HCT116 (cell line): ENCODE data around the gene ERBIN.
"Not testable (repeated sequence)": the region's sequence is repeated elsewhere in the genome, so short reads cannot be mapped to it uniquely, and the experiment has no call there.

Experiments
- EZH2 ChIP-seq: fragments of 200-600 bp; sonication (generic); IDR thresholded peaks from 2 replicates; pipeline ENCODE4 v1.6.1; 2017; ENCODE audit warnings: antibody characterized with exemption, mixed run types
- EZH2phosphoT487 ChIP-seq: fragments of 200-600 bp; IDR thresholded peaks from 2 replicates; pipeline ENCODE4 v1.6.1; 2018; ENCODE audit warnings: antibody characterized with exemption, borderline replicate concordance
- POLR2A ChIP-seq: IDR thresholded peaks from 2 replicates; pipeline ENCODE4 v1.7.0; 2011; ENCODE audit warnings: borderline replicate concordance; ENCODE audit not compliant: insufficient read depth, insufficient read length; ENCODE audit errors: extremely low read depth
- RAD21 ChIP-seq: IDR thresholded peaks from 2 replicates; pipeline ENCODE4 v1.6.1; 2012; ENCODE audit warnings: low read depth, mild to moderate bottlenecking
- YY1 ChIP-seq: IDR thresholded peaks from 2 replicates; pipeline ENCODE4 v1.6.1; 2011; ENCODE audit warnings: low read length, low read depth, moderate library complexity, mild to moderate bottlenecking; ENCODE audit not compliant: insufficient replicate concordance; ENCODE audit errors: extremely low read depth
- TF ChIP-seq, protein P1 (sequence below), 3 experiments: fragments of 200-600 bp in 1 of 3; sonication (generic) in 1 of 3; IDR thresholded peaks in 2 of 3; conservative IDR thresholded peaks in 1 of 3; 2 replicates each; pipeline ENCODE4 v1.5.1; 2012 to 2017; ENCODE audit warnings: low read depth in 2 of 3, low read length in 2 of 3, antibody characterized with exemption in 1 of 3, borderline replicate concordance in 1 of 3, control low read depth in 1 of 3, mild to moderate bottlenecking in 1 of 3, mixed read lengths in 1 of 3, mixed run types in 1 of 3, moderate library complexity in 1 of 3; ENCODE audit not compliant: insufficient read depth in 1 of 3
- TF ChIP-seq, protein P2 (sequence below): IDR thresholded peaks from 2 replicates; pipeline ENCODE4 v1.6.1; 2012
- TF ChIP-seq, protein P3 (sequence below): IDR thresholded peaks from 2 replicates; pipeline ENCODE4 v1.6.1; 2012; ENCODE audit warnings: low read depth

DNA sequence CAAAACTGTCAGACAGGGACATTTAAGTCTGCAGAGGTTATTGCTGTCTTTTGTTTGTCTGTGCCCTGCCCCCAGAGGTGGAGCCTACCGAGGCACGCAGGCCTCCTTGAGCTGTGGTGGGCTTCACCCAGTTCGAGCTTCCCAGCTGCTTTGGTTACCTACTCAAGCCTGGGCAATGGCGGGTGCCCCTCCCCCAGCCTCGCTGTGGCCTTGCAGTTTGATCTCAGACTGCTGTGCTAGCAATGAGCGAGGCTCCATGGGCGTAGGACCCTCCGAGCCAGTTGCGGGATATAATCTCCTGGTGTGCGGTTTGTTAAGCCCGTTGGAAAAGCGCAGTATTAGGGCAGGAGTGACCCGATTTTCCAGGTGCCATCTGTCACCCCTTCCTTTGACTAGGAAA, 136.7 kb downstream of the ERBIN start:
- not testable (repeated sequence) for TF ChIP-seq POLR2A, EZH2phosphoT487, EZH2, RAD21, YY1
- TF ChIP-seq, protein P1, sequence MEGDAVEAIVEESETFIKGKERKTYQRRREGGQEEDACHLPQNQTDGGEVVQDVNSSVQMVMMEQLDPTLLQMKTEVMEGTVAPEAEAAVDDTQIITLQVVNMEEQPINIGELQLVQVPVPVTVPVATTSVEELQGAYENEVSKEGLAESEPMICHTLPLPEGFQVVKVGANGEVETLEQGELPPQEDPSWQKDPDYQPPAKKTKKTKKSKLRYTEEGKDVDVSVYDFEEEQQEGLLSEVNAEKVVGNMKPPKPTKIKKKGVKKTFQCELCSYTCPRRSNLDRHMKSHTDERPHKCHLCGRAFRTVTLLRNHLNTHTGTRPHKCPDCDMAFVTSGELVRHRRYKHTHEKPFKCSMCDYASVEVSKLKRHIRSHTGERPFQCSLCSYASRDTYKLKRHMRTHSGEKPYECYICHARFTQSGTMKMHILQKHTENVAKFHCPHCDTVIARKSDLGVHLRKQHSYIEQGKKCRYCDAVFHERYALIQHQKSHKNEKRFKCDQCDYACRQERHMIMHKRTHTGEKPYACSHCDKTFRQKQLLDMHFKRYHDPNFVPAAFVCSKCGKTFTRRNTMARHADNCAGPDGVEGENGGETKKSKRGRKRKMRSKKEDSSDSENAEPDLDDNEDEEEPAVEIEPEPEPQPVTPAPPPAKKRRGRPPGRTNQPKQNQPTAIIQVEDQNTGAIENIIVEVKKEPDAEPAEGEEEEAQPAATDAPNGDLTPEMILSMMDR (IDR thresholded peaks at IDR 0.05 in 2 of 3, conservative IDR thresholded peaks at IDR 0.05 in 1 of 3; ENCODE audit: borderline replicate concordance in 1 of 3, insufficient read depth in 1 of 3, low read depth in 2 of 3, low read length in 2 of 3): not testable (repeated sequence)
- TF ChIP-seq, protein P2, sequence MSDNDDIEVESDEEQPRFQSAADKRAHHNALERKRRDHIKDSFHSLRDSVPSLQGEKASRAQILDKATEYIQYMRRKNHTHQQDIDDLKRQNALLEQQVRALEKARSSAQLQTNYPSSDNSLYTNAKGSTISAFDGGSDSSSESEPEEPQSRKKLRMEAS: not testable (repeated sequence)
- TF ChIP-seq, protein P3, sequence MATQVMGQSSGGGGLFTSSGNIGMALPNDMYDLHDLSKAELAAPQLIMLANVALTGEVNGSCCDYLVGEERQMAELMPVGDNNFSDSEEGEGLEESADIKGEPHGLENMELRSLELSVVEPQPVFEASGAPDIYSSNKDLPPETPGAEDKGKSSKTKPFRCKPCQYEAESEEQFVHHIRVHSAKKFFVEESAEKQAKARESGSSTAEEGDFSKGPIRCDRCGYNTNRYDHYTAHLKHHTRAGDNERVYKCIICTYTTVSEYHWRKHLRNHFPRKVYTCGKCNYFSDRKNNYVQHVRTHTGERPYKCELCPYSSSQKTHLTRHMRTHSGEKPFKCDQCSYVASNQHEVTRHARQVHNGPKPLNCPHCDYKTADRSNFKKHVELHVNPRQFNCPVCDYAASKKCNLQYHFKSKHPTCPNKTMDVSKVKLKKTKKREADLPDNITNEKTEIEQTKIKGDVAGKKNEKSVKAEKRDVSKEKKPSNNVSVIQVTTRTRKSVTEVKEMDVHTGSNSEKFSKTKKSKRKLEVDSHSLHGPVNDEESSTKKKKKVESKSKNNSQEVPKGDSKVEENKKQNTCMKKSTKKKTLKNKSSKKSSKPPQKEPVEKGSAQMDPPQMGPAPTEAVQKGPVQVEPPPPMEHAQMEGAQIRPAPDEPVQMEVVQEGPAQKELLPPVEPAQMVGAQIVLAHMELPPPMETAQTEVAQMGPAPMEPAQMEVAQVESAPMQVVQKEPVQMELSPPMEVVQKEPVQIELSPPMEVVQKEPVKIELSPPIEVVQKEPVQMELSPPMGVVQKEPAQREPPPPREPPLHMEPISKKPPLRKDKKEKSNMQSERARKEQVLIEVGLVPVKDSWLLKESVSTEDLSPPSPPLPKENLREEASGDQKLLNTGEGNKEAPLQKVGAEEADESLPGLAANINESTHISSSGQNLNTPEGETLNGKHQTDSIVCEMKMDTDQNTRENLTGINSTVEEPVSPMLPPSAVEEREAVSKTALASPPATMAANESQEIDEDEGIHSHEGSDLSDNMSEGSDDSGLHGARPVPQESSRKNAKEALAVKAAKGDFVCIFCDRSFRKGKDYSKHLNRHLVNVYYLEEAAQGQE: not testable (repeated sequence)
